GM12872 (cell line): ENCODE data around the gene YIF1A.

ENCODE experiments used
- TF ChIP-seq, protein P1 (sequence below): IDR thresholded peaks from 3 replicates; pipeline ENCODE4 v1.5.1; 2011; ENCODE audit warnings: low read depth, mild to moderate bottlenecking, low read length, moderate library complexity; ENCODE audit not compliant: insufficient read depth

Gene YIF1A

GRCh38 chr11:66314561-66315497 lies 25.9 kb upstream of the YIF1A start:
- TF ChIP-seq, protein P1, sequence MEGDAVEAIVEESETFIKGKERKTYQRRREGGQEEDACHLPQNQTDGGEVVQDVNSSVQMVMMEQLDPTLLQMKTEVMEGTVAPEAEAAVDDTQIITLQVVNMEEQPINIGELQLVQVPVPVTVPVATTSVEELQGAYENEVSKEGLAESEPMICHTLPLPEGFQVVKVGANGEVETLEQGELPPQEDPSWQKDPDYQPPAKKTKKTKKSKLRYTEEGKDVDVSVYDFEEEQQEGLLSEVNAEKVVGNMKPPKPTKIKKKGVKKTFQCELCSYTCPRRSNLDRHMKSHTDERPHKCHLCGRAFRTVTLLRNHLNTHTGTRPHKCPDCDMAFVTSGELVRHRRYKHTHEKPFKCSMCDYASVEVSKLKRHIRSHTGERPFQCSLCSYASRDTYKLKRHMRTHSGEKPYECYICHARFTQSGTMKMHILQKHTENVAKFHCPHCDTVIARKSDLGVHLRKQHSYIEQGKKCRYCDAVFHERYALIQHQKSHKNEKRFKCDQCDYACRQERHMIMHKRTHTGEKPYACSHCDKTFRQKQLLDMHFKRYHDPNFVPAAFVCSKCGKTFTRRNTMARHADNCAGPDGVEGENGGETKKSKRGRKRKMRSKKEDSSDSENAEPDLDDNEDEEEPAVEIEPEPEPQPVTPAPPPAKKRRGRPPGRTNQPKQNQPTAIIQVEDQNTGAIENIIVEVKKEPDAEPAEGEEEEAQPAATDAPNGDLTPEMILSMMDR: no peak

GRCh38 chr11:66314186-66314501 lies 25.2 kb upstream of the YIF1A start:
- TF ChIP-seq, protein P1: no peak

DNA sequence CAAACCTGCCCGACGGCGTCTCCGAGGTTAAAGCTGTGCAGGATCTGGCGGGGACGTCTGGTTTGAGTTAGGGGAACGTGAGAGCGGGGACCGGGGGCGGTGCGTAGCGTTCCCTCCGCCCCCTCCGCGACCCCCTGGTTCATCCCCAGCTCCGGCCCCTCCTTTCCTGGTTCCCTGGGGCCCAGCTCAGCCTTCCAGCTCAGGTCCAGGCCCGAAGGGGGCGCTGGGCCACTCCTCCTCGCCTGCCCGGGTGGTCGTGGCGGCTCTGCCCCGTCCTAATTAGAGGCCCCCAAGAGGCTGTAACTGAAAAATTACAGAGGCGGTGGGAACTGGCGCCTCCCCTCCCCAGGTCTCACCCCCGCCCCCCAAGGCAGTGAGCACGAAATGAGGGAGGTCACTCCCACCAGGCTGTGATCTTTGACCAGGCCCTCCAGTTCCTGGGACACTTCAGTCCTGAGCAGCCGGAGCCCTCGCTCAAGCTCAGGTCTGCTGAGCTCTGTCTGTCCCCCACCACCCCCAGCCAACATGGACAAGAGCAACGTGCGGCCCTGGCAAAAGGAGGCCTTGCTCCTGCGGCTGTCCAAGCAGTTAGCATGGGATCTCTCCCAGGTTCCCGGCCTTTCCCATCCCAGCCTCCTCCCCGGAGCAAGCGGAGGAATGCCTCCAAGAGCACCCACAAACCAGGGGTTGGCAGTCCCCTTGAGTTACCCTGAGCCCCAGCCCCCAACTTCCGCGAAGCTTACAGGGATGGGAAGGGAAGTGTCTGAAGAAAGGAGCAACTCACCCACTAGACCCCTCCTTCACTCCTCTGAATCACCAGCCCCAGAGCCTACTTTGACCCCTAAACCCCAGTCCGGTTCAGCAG lies 24.6 kb upstream of the YIF1A start:
- TF ChIP-seq, protein P1: no peak

DNA sequence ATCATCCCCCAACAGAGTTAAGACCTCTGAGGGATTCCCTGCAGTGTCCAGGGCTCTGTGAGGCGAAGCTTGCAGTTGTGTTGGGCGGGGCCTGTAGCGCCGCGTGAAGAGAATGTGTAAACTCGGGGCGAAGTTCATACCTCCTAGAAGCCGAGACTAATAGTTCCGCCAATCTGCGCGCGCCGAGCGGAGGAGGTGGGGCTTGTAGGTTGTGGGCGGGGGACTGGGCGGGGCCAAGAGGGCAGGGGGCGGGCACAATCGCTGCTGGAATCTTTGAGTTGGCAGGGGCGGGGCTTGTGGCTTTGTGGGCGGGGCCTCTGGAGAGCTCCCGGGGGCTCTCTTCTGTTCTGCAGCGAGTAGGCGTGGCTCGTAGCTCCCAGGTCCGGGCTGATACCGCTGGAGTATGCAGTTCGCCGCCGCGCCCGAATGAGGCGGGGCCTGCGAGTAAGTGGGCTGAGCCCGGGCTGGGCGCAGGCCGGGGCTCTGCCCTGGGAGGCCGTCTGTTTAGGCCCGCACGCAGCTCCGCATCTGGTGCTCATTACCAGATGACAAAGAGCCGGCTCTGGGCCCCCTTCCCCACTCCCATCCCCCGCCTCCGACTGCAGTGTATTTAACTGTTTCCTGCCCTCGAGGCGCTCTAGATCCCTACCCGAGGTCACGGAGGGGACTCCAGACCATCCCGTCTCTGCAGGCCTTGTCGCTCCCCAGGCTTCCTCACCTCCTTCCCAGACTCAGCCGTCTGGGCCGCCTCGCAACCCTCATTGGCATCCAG lies 23.8 kb upstream of the YIF1A start:
- TF ChIP-seq, protein P1: no peak

DNA sequence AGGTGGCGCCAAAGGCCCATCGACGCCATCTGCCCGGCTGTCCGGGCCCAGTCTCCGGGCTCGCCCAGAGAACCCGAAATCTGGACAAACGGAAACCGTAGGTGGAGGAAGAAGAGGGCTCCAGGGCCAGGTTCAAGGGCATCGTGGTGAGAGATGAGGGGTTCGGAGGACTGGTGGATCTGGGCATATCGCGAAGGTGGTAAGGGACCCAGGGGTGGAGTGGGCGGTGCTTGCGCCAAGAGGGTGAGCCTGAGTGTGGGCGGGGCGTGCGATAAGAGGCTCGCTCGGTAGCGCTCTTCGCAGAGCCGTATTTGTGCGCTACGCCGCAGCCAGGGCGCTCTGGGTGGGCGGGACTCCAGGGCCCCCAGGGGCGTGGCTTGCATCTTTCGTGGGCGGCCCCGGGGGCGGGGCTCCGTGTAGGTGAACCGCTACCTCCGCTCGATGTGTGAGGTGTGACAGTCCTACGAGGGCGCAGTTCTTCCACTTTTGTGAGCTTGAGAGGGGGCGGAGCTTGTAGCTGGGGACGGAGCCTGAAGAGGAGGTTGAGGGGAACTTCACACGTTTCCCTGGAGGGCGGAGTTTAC lies 23.1 kb upstream of the YIF1A start:
- TF ChIP-seq, protein P1: peak; percentile 93; the same call in 1 of the 3 replicates

DNA sequence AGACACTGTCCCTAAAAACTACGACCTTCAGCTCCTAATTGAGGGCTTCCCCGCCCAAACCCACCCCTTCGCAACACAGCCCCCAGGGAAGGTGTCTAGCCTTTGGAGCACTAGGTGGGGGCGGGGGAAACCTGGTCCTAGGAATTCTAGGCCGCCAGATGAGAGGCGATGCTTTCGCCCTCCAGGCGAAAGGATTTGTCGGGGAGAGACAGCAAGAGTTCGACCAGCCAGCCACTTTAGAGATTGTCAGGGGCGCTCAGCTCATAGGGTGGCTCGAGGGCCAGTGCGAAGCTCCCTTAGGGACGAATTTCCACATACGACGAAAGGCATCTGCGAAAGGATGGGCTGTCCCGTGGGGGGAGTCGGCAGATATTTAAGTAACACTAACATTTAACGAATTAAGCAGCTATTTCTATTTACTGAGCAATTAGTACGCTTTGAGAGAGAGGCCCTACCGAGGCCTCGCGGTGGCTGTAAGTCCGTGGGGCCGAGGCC lies 22.6 kb upstream of the YIF1A start:
- TF ChIP-seq, protein P1: no peak; the same call in 1 of the 3 replicates
